HG02840 (cell line): ENCODE measurements around the gene HIVEP1.
A peak's percentile ranks its signal among the peaks of the same experiment; 100 is the strongest.

Experiments used
- ATAC-seq: cut with Tn5 transposase; IDR thresholded peaks from one replicate; pipeline ENCODE4 v1.9.1; 2021; ENCODE audit warnings: mild to moderate bottlenecking, moderate library complexity, moderate number of reproducible peaks; ENCODE audit not compliant: unreplicated experiment, low FRiP score

The HIVEP1 gene

DNA sequence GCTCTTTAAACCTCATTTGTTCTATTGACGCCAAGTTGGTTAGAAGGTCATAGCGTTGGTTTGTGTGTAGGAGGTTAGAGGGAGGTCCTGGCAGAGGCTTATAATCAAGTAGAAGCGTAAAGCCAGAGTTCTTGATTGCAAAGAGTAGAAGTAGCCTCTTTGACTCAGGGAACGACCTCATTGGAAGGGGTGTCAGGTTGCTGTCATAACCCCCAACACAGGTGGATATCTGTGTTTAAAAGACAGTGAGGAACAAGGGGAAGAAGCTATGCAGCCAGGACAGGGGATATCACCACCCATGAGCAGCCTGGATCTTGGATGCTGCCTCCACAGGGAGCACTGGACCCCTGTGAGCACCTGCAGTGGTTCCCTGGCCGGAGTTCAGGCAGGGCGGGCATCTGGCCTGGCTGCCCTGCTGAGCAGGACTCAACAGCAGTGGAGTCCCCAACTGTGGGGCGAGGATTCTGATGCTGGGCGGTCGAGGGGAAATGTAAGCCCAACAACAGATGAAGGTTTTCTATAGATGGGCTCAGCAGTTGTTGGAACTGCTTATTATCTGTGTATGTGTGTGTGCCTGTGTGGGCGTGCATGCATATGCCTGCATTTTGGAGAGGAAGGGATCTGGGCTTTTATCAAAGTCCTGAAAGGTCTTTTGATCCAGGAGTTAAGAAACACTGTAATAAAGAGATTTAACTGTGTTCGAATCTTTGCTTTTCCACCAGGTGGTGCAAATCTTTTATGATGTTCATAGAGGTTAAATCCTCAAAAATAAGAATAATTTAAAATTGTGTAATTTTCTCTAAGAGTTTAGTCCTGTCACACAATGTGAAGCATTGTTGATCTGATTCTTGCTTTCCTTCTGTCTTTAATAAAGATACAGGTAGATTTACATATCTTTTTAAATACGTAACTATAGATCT lies 27.7 kb downstream of the HIVEP1 start:
- no peak for ATAC-seq

GRCh38 chr6:12047304-12047703 lies 35.2 kb downstream of the HIVEP1 start:
- ATAC-seq: no peak

GRCh38 chr6:12047792-12048432 lies 35.8 kb downstream of the HIVEP1 start:
- ATAC-seq: no peak

GRCh38 chr6:12048609-12049008 lies 36.5 kb downstream of the HIVEP1 start:
- ATAC-seq: no peak

- no peak for ATAC-seq
Observed at GRCh38 chr6:12049165-12049564, 37.1 kb downstream of the HIVEP1 start.

DNA sequence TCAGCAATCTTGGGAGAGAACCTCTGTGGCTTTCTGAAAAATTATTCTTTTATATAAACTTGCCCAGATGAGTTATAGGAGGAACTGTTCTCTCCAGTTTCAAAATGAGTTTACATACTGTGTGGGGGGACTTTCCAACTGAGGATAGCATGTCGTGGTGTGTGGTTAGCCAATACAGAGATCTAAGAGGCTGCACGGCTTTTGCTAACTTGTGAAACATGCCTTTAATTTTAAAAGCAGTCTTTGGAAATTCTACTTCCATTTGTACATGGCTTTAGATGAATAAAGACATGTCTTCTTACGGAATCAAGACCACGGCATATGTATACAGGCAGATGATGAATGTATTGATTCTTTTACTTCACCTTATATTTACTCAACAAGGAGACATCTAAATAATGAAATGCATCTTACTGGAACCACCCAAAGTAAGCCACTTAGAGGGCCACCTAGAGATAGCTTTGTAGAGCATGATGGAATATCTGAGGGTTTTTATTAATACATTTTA lies 39.8 kb downstream of the HIVEP1 start:
- ATAC-seq: peak; percentile 65

DNA sequence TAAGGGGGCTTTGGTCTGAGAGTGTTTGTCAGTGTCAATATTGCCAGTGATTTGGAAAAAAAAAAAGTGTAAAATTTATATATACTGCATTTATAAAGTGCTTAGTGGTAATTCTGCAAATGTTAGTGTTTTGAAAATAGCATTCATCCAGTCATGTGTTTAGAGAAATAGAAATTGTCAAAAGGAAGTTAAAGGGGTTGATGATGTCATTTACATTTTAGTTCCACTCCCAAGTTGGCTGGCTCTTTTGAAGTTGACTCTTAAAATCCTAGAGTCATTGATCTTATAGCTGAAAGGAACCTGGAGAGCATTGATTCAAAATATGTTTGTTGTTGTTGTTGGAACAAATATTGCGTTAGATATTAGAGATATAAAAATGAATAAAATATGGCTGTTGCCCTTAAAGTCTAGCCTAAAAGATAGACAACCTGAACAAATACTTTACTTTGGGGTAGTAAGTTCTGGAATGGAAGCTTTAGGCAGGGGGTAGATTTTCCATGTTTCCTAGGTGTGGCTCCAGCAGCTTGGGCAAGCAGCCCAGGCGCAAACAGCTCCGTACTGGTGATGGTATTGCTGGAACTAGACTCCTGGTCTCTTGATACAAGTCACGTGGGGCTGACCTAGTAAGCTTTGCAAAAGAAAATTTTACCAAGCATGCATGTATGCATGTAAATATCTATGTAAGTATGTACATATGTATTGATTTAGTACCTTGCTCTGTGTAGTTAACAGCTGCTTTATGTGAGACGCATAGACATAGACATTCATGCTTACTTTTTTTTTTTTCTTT lies 46.3 kb downstream of the HIVEP1 start:
- ATAC-seq: no peak

DNA sequence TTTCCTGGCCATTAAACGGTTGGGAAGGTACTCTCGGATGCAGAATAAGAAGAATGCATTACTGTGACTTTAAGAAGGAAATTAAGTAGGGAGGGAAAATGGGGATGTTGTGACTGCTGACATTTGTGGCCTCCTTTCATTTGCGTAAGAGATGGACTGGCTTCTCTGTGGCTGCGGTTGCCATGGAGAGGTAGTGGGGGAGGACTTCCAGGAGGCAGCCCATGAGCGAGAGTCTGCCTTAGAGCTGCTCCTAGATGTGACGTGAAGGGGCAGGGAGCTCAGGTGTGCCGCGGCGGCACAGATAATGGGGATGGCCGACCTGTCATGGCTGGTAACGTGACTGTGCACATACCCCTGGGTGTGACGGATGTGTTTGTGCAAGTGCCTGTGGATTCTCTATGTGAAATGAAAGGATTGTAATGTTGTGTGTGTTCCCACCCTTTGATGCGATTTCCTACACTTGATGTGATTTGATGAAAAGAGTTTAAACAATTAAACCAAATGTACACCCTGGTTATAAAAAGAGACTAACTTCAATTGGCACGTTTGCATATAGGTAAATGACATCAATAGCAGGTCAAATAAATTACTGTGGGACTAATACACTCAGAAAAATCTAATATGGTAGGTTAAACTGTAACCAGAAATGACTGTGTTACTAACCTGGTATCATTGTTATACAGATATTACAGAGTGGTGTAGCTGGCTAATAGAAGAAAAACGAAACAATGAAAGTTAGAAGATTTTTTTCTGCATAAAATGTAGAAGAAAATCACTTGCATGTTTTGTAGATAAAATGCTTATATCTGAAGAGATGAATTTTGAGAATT lies 48.9 kb downstream of the HIVEP1 start:
- peak; percentile 67 for ATAC-seq

- no peak for ATAC-seq
Observed at GRCh38 chr6:12062605-12063004, 50.5 kb downstream of the HIVEP1 start.

- no peak for ATAC-seq
Observed at GRCh38 chr6:12064131-12064530, 52.0 kb downstream of the HIVEP1 start.

DNA sequence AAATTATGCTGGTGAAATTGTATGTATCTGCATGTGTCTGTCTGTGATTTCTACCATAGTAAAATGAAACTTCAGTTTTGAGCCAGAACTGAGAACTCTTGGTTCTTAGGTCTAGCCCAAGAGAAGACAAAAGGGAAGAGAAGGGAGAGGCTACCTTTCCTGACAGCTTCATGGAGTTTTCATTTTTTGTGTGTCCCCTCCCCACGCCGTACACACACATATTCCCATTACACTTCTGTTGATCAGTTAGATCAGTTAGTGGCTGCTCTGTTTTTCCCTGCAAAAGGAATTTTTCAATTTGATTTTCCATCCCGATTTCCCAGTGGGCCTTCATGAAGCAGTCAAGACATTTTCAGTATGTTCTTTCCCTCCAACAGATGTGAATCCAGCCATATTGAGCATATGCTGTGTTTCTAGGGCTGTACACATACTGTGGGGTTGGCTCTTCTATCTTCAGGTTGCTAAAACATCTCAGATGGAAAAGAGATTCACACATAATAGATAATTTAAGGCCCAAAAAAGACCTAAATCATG lies 52.5 kb downstream of the HIVEP1 start:
- no peak for ATAC-seq

- ATAC-seq: no peak
Observed at GRCh38 chr6:12065321-12066140, 53.4 kb downstream of the HIVEP1 start.

- no peak for ATAC-seq
Observed at GRCh38 chr6:12066297-12066696, 54.2 kb downstream of the HIVEP1 start.

DNA sequence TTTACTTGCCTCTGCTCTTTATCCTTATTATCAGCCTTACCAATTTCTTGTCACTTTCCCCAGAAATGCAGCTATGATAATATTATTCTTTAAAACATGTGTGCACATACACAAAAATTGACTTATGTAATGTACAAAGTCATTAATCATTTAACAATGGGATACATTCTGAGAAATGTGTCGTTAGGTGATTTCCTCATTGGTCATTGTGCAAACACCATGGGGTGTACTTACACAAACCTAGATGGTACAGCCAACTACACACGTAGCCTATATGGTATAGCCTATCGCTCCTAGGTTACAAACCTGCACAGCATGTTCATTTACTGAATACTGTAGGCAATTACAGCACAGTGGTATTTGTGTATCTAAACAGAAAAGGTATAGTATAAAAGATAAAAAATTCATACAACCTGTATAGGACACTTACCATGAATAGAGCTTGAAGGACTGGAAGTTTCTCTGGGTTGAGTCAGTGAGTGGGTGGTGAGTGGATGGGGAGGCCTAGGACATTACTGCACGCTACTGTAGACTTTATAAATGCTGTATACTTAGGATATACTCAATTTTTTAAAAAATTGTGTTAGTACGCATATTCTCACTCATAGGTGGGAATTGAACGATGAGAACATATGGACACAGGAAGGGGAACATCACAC lies 56.9 kb downstream of the HIVEP1 start:
- ATAC-seq: no peak

GRCh38 chr6:12069891-12070529 lies 57.9 kb downstream of the HIVEP1 start:
- no peak for ATAC-seq

DNA sequence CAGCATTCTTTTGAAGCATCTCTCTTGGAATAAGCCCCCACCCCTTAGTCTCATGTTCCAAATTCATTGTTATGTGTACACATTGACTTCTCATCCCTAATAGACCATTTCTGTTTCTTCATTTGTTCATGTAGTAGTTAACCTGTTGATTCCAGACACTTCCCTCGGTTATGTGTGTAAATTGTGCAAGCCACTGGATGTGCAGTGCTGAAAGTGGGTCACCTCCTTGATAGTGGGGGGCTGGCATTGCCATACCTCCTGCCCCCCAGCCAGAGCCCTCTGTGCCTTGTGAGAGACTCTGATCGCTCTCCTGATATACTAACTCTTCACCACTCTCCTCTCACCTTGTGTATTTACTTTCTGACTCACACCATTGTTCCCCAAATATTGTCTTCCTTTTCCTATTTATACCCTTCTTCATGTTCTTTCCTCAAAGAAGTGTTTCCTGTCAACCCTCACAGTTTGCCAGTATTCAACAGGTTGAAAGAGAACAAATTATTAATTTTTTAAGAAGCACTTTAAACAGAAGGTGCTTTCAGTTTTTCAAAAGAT lies 59.0 kb downstream of the HIVEP1 start:
- no peak for ATAC-seq

- no peak for ATAC-seq
Observed at GRCh38 chr6:12075067-12075563, 63.0 kb downstream of the HIVEP1 start.
